Stimulated activated CD8-positive, alpha-beta memory T cell treated with anti-CD3 and anti-CD28 coated beads, Interleukin-4, amount 100 ng/mL, for 24 hours (primary cell): ENCODE data around the gene ERBB2.
"Not testable (repeated sequence)": the region's sequence is repeated elsewhere in the genome, so short reads cannot be mapped to it uniquely, and the experiment has no call there.

ENCODE experiments used
- DNase-seq: peaks from one replicate; pipeline ENCODE4 v3.0.0-alpha.2; 2020; ENCODE audit warnings: low read depth

ERBB2 gene

DNA sequence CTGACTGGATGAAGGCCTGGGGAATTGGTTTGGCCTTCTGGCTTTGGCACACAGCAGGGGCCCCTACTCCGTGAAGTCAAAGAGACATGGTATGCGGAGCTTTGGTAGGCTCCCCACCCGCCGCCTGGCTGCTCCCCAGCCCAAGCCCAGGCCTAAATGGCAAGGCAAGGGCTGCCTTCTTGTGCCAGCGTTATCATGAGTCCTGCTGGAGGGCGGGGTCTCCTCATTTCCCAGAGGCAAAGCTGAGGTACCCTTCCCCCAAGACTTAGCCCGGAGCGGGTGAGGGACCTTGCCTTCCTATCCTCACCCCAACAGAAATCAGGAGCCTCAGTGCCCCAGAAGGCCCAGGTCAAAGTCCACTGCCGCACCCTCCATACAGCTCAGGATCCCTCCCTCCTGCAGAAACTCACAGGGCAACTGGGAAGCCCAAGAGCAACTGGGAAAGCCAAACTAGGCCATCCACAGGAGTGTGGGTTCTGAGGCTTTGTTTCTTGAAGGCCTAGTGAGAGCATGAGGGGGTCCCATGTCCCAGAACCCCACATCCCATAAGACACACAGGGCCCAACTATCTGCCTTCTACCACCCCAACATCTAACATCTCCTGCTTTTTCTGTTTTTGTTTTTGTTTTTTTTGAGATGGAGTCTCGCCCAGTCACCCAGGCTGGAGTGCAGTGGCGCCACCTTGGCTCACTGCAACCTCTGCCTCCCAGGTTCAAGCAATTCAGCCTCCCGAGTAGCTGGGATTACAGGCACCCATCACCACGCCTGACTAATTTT lies 21.3 kb upstream of the ERBB2 start:
- DNase-seq = no peak

DNA sequence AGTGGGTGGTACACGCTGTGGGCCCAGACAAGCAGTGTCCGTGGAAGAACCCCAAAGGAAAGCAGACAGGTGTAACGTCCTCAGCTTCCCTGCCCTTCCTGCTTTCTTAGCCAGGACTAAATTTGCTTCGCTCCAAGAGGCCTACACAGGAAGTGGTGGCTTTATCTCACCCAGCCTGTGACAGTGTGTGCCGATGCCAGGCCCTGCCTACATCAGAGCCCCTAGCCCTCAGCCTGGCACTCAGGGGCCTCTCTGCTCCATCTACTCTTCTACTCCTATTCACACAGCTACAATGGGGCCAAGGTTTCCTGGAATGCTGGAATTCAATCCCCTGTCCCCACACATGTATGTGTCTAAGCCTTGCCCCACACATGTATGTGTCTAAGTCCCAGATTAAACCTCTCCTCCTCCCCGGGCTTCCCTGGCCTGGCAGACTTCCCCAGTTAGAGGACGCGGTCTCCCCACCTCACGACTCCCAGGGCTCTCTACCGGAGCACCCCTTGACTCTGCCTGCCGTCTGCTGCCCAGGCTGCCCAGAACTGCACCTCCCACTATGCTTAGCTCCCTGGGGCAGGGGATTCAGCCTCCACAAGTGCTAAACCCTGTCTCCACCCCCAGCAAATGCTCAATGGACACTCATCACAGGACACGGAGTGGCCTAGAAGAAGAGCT lies 20.2 kb upstream of the ERBB2 start:
- DNase-seq = no peak

DNA sequence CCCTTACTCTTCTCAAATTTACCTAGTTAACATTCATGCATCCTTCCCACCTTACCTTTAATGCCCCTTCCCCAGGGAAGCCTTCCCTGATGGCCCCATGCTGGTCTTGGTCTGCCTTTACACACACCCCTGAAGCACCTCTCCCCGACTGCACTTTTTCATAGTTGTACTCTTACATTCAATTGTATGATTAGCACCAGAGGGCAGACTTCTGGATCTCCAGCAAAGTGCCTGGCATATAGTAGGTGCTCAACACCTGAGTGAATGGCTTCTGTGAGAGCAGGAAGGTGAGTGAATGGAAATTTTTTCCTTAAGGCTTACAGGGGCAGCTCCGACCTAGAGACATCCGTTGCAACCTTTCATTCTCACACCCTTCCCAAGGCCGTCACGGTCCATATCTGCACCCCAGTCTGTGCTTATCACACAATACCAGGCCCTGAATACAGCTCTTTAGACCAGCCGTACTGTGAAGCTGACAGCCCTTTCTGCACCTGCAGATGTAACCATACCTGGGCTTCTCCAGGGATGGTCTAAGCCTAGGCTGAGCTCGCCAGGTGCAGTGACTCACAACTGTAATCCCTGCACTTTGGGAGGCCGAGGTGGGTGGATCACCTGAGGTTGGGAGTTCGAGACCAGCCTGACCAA lies 16.4 kb upstream of the ERBB2 start:
- no peak for DNase-seq

DNA sequence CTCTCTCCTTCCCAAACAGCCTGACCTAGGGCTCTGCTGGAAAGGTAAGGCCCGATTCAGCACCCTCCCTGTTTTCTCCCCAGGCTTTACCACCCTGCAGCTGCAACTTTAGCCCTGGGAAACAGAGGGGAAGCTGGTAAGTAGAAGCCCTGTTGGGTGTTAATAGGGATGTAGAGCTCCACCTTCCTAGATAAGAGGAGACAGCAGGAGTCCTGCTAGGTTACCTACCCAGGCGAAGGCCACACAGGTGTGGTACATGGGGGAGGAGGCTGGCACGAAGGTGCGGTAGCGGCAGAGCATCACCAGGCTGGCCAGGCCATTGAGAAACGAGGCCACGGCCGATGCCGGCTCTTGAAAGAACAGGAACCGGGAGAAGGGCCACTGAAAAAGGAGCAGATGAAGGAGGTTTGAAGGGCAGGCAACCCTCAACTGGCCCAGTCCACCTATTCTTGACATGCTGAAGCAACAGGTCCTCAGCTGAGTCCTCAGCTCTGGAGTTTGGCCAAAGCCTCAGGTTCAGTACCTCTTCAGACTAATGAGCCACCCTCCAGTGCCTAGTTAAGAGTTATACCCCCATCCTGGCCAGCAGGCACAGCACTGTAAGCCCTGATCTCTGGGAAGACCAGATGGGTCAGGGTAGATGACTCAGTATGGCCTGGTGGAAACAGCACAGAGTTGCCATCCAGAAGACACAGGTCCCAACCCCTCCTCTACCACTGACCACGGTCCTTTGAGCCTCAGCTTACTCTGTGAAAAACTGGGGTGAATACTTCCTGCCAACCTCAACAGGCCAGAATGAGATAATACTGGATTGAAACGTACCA lies 15.3 kb upstream of the ERBB2 start:
- no peak for DNase-seq

DNA sequence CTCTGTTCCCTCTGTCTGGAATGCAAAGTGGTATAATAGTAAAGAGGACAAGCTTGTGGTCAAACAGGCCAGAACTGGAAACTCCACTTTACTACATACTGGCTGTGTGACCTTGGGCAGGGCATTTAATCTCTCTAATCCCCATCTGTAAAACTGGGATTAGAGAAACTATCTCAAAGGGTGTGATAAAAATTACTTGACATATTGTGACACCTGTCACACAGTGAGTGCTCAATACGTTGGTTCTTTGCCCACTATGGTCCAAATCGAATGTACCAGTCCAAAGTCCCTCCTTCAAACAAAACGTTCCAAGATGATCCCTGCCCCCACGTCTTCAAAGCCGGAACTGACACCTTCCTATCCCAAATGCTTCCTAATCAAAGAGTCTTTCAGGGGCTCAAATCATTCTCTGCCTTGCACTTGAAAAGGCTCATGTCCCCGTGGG lies 12.7 kb upstream of the ERBB2 start:
- DNase-seq = no peak

DNA sequence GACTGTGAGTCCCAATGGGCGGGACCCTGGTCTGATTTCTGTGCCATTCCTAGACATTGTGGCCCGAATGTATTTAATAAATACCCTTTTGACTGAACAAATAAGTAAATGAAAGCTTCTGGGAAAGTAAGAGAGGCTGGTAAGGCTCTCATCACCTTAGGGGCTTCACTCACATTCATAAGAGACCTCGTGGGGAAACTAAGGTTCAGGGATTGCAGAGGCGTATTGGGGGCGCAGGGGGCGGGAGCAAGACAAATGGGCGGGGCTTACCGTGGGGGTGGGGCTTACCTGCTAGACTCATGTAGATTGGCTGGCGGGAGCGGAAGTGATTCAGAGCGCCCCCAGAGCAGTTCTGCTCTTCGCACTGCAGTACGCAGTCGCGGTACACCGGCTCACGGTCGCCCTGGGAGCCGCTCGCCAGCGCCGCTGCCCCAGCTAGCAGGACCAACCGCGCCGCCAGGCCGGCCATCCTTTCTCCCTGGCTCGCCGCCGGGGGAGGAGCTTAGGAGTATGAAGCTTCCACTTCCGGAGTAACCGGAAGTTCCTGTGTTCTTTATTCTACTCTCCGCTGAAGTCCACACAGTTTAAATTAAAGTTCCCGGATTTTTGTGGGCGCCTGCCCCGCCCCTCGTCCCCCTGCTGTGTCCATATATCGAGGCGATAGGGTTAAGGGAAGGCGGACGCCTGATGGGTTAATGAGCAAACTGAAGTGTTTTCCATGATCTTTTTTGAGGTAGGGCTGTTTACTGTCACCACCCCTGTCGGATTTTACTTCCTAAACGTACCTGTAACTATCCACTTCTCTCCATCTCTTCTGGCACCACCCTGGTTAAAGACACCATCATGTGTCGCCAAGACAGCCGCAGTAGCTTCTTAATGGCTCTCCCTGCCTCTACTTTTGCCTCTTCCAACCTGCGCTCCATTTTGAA lies 12.1 kb upstream of the ERBB2 start, which contains the start of gene PGAP3:
PGAP3 (minus strand) TSS at position 512 of the 929 bp plus-strand sequence; CDS start at position 469, 43 bp downstream.
- peak; percentile 74 for DNase-seq

DNA sequence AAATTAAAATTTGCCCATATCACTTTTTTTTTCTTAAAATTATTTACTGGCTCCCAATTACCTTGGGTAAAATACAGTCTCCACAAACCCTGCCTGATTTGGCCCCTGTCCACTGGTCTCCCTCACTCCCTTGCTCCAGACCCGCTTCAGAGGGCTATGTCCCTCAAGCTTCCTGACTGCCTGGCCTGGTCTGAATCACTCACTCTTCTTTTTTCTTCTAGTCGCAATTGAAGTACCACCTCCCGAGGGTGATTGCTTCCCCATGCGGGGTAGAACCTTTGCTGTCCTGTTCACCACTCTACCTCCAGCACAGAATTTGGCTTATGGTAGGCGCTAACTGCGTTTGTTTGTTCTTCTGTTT lies 11.4 kb upstream of the ERBB2 start:
- no peak for DNase-seq

DNA sequence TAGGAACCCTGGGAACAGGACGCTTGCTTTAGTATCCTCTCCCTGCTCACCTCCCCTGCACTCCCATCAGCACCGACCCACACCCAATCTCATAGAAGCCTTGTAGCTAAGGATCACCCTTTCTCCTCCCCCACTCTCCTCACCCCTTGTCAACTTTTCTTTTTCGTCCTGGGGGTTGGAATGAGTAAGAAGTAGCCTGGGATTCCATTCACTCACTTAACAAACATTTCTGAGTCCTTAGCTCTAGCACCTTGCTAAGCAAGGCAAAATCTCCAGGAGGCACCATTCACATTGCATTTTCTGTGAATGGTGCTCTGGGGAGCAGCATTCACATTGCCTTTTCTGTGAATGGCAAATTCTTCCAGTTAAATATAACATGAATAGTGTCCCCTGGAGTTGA lies 10.9 kb upstream of the ERBB2 start:
- DNase-seq = no peak

DNA sequence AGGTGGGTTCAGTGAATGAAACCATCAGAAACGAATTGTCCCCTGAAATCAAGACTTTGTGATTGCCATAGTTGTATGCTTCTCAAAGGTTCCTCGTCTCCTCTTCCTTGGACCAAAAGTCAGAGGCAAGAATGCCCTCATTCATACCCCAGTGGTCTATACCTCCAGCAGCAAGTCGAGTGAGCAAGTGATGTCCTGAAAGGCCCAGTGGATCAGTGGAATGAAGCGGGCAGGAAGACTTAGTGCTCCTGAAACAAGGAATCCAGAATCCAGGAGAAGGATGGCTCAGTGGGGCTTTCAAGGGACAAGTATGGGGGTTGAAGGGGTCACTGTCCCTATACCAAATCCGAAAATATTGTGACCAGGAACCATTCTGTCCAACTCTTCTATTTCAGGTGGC lies 5.3 kb upstream of the ERBB2 start:
- no peak for DNase-seq

DNA sequence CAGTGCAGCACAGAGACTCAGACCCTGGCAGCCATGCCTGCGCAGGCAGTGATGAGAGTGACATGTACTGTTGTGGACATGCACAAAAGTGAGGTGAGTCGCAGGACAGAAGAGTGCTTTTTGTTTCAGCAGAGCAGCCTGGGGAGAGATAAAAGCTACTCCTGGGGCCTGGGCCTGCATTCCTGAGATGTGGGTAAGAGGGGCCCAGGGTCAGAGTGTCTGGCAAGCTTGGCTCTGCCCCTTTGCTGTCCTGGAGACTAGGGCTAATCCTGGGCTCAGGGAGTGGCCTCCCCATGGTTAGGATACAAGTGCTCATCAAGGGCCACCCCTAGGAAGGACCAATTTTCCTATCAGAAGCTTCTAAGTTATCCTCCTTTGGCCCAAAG lies 4.8 kb upstream of the ERBB2 start:
- DNase-seq = no peak

DNA sequence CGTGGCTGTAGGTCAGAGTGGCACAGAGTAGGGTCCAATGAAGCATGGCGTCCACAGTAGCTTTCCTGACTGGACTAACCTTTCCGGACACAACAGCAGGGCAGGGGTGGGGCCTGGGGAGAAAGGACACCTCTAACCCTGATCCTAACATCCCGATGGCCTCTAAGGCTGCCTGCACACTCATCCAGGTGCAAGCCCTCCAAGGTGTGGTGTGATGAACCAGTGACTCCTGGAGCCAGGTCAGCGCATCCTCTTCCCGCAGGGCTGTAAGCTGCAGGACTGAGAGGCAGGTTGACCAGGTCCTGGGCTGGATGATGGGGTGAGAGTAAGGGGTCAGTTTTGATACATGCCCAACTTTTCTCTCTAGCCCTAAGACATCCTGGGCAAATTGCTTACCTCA lies 3.1 kb upstream of the ERBB2 start:
- DNase-seq = no peak

DNA sequence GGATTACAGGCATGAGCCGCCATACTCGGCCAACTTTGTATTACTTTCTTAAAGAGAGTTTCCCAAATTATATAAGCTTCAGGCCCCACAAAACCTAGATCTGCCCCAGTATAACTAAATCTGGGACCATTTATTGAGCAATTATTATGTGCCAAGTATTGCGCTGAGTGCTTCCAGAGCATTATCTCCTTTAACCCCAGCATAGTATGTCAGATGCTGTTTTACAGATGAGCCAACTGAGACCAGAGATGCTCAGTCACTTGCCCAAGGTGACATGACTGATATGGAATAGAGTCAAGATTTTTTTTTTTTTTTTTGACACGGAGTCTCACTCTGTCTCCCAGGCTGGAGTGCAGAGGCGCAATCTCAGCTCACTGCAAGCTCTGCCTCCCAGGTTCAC lies 1.9 kb upstream of the ERBB2 start:
- no peak for DNase-seq

DNA sequence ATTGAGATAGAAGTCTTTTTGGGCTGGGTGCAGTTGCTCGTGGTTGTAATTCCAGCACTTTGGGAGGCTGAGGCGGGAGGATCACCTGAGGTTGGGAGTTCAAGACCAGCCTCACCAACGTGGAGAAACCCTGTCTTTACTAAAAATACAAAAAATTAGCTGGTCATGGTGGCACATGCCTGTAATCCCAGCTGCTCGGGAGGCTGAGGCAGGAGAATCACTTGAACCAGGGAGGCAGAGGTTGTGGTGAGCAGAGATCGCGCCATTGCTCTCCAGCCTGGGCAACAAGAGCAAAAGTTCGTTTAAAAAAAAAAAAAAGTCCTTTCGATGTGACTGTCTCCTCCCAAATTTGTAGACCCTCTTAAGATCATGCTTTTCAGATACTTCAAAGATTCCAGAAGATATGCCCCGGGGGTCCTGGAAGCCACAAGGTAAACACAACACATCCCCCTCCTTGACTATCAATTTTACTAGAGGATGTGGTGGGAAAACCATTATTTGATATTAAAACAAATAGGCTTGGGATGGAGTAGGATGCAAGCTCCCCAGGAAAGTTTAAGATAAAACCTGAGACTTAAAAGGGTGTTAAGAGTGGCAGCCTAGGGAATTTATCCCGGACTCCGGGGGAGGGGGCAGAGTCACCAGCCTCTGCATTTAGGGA lies 577 bp upstream of the ERBB2 start:
- not testable (repeated sequence) for DNase-seq

DNA sequence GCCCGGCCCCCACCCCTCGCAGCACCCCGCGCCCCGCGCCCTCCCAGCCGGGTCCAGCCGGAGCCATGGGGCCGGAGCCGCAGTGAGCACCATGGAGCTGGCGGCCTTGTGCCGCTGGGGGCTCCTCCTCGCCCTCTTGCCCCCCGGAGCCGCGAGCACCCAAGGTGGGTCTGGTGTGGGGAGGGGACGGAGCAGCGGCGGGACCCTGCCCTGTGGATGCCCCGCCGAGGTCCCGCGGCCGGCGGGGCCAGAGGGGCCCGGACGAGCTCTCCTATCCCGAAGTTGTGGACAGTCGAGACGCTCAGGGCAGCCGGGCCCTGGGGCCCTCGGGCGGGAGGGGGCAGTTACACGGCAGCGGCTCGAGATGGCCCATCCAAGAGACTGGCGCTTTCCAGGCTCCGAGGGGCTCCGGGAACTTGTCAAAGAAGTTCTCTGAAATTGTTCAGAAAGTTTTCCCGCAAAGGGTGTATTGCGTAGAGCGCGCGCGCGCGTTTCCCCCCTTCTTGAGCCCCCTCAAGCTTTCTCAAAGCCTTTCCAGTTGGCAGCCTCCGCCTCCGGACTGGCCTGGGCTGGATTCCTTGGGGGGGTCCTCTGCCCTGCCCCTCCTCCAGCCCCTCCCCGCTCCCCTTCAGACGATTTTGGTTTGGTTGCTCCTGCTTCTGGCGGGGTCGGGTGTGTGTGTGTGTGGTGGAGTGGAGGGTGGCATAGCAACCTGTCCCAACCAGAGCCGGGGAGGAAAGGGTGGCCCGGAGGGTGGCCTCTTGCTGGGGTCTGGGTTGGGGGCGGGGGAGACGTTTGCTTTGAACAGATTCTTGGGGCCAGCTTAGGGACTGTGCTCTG lies 504 bp downstream of the ERBB2 start:
- no peak for DNase-seq

DNA sequence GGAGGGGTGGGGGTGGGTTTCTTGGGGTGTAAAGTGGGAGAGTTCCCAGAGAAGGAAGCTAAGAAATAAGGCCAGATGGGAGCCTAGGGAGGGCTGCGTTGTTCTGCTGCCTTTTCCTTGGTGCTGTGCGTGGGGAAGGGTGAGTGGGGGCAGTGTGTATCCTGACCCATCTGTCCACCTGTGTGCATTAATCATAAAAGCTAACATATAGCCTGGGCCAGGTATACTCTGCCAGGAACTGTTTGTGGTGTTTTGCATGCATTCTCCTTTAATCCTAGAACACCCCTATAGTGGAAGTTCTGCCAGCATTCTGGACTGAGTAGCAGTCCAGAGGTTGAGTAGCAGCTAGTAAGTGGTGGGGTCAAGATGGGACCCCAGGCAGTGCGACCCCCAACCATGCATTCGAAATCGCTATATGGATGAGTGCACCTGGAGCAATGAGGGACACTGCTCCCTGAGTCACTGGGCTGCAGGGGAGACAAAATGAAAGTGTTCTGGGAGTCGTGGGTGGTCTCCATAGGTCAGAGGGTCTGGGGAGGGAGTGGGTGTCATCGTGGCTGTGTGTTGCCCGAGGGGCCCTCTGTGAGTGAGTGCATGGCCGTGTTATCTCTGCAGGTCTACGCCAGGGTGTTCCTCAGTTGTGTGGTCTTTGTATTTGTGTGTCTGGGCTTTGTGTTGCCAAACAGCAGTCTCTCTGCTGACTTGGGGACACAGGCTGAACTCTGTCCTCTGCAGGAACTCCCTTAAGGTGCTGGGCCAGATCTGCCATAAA lies 1.3 kb downstream of the ERBB2 start:
- DNase-seq = no peak

DNA sequence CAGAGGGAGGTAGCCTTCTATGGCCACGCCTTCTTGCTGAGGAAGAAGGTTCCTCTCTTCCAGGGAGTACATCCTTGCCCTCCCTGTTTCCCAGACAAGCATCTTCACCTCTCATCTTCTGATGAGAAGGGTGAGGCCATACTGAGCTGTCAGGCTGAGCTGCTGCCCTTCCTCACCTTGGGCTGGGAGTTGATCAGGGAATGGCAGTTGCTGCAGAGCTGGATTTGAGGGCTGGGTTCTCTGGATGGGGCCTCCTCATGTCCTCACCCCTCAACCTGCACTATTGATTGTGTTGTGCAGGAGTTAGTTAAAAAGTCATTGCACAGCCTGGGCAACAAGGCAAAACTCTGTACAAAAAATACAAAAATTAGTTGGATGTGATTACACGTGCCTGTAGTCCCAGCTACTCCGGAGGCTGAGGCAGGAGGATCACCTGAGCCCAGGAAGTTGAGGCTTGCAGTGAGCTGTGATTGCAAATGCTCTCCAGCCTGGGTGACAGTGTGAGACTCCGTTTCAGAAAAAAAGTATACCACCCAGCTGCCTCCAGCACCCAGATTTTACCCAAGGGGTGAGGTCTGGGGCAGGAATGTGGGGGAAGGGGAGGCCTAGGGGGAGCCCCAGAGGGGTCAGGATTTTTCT lies 2.0 kb downstream of the ERBB2 start:
- no peak for DNase-seq

DNA sequence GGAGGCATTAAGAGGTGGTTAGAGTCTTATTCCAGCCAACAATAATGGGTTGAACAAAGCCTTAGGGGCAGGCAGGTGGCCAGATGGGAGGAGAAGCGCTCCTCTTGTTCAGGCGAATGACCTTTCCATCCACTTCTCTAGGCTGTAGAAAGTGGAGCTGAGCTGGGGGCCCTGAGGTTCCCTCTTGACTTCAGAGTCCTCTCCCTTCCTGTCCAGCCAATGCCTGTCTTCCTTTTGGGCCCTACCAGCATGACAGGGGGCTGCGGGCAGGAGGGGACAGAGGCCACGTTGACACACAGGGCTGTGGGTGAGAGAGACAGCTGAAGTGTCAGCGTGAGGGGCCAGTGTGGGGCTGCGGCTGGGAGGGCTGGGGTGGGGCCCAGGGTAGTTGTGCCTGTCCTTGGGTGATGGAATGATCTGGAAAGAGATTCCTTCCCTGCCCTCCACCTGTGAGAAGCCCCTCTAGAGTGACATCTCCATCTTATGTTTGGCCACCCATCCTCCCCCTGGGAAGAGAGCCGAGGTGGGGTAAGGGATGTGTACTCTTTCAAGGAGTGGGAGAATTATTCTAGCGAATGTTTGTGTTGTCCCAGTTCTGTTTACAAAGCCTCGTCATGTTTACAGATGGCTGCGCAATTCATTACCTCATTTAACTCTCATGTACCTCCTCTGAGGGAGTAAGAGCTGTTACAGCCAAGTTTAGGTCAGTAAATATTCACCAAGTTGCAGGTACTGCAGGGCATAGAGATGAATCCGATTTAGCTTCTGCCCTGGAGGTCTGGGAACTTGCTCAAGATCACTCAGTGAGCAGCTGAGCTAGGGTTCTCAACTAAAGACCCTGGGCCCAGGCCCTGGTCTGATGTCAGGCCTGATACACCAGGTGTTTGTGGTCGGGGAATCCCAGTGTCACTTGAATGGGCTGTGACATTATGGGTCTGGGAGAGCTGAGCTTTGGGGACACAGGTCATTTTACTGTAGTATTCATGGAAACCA lies 3.3 kb downstream of the ERBB2 start:
- no peak for DNase-seq
